SK-N-MC (cell line): ENCODE data around the gene SYT3.

Experiments used
- EZH2 ChIP-seq: fragments of 200-600 bp; sonication (generic); IDR thresholded peaks from one replicate; pipeline ENCODE4 v1.6.1; 2017; ENCODE audit warnings: antibody characterized with exemption
- POLR2AphosphoS5 ChIP-seq: IDR thresholded peaks from 2 replicates; pipeline ENCODE4 v1.6.1; 2012; ENCODE audit warnings: mild to moderate bottlenecking, low read depth, low read length, borderline replicate concordance

DNA sequence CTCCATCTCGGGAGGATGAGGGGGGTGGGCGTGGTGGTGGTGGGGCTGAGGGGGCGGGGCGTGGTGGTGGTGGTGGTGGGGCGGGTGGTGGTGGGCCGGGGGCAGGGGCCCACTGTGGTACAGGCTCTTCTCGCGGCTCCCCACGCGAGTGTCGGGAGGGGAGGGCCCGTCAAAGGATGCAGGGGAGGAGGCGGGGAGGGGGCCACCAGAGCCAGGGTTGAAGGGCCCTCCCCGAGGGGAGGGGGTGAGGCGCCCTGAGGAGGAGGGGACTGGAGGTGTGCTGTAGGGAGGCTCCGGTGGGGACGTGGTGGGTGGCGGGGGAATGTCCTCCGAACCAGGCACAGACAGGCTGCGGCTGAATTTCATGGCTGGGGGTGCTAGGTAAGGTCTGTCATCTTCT is 29.2 kb upstream of the SYT3 start:
- TF ChIP-seq POLR2AphosphoS5 (no peak), EZH2 (no peak)
